Liver (tissue), 9 donors: Measurements from ENCODE around the gene NAPB. TPM values are rescaled to one million over a fixed set of nuclear protein-coding genes. Genes with fewer than 3 reads are reported as not detected.

ENCODE experiments used
- DNase-seq: peaks from one replicate; pipeline ENCODE4 v3.0.0-alpha.2; 2017; ENCODE audit warnings: low spot score
- H3K27ac ChIP-seq, 2 donors: one replicate each; pipeline ENCODE4 v1.7.0; 2013; ENCODE audit warnings: inconsistent platforms in 2 of 2, low read length in 2 of 2, control low read depth in 1 of 2, low read depth in 1 of 2, mild to moderate bottlenecking in 1 of 2
- H3K27me3 ChIP-seq, 4 donors: one replicate each; pipeline versions ENCODE4 v1.6.1 to v1.7.0; 2013; ENCODE audit warnings: low read length in 3 of 4, inconsistent platforms in 1 of 4, mild to moderate bottlenecking in 1 of 4, moderate library complexity in 1 of 4; ENCODE audit not compliant: control insufficient read depth in 4 of 4, insufficient read depth in 4 of 4
- H3K36me3 ChIP-seq, 4 donors: one replicate each; pipeline versions ENCODE4 v1.6.1 to v1.7.0; 2013; ENCODE audit warnings: low read length in 3 of 4, mild to moderate bottlenecking in 3 of 4, low read depth in 1 of 4, moderate library complexity in 1 of 4; ENCODE audit not compliant: control insufficient read depth in 4 of 4, insufficient read depth in 3 of 4
- H3K4me1 ChIP-seq, 4 donors: one replicate each; pipeline versions ENCODE4 v1.6.1 to v1.7.0; 2013; ENCODE audit warnings: low read length in 3 of 4, mild to moderate bottlenecking in 3 of 4, moderate library complexity in 1 of 4; ENCODE audit not compliant: control insufficient read depth in 4 of 4, insufficient read depth in 4 of 4
- H3K4me3 ChIP-seq, 3 donors: one replicate each; pipeline versions ENCODE4 v1.6.1 to v1.7.0; 2013; ENCODE audit warnings: low read length in 3 of 3, control low read depth in 1 of 3, low read depth in 1 of 3, mild to moderate bottlenecking in 1 of 3
- H3K9ac ChIP-seq, 2 donors: one replicate each; pipeline ENCODE4 v1.7.0; 2013; ENCODE audit warnings: low read length in 2 of 2, mild to moderate bottlenecking in 2 of 2, moderate library complexity in 2 of 2, control low read depth in 1 of 2, low read depth in 1 of 2
- H3K9me3 ChIP-seq, 4 donors: one replicate each; pipeline versions ENCODE4 v1.6.1 to v1.7.0; 2013; ENCODE audit warnings: low read length in 3 of 4; ENCODE audit not compliant: control insufficient read depth in 4 of 4
- EGR1 ChIP-seq, 2 donors: IDR thresholded peaks; 2 replicates each; pipeline ENCODE4 v1.6.1; 2016 to 2018; ENCODE audit warnings: antibody characterized with exemption in 2 of 2, low read depth in 2 of 2
- FOXA1 ChIP-seq: IDR thresholded peaks from 2 replicates; pipeline ENCODE4 v1.6.1; 2016; ENCODE audit warnings: antibody characterized with exemption
- GABPA ChIP-seq, 2 donors: IDR thresholded peaks in 1 of 2; conservative IDR thresholded peaks in 1 of 2; 2 replicates each; pipeline ENCODE4 v1.6.1; 2016; ENCODE audit warnings: antibody characterized with exemption in 2 of 2, mild to moderate bottlenecking in 1 of 2, moderate library complexity in 1 of 2
- HNF4A ChIP-seq, 2 donors: conservative IDR thresholded peaks; 2 replicates each; pipeline ENCODE4 v1.6.1; 2016; ENCODE audit warnings: antibody characterized with exemption in 2 of 2, mild to moderate bottlenecking in 2 of 2
- HNF4G ChIP-seq: IDR thresholded peaks from 2 replicates; pipeline ENCODE4 v1.6.1; 2016; ENCODE audit warnings: antibody characterized with exemption
- JUND ChIP-seq, 2 donors: IDR thresholded peaks; 2 replicates each; pipeline ENCODE4 v1.6.1; 2016; ENCODE audit warnings: antibody characterized with exemption in 2 of 2
- NR2F2 ChIP-seq: IDR thresholded peaks from 2 replicates; pipeline ENCODE4 v1.6.1; 2016; ENCODE audit warnings: antibody characterized with exemption
- RAD21 ChIP-seq, 2 donors: IDR thresholded peaks; 2 replicates each; pipeline ENCODE4 v1.6.1; 2016; ENCODE audit warnings: antibody characterized with exemption in 2 of 2, mild to moderate bottlenecking in 2 of 2
- RXRA ChIP-seq, 2 donors: IDR thresholded peaks; 2 replicates each; pipeline ENCODE4 v1.6.1; 2017 to 2018; ENCODE audit warnings: antibody characterized with exemption in 2 of 2, mild to moderate bottlenecking in 1 of 2
- SP1 ChIP-seq: IDR thresholded peaks from 2 replicates; pipeline ENCODE4 v1.6.1; 2018; ENCODE audit warnings: antibody characterized with exemption, mild to moderate bottlenecking
- TAF1 ChIP-seq: conservative IDR thresholded peaks from 2 replicates; pipeline ENCODE4 v1.6.1; 2016; ENCODE audit warnings: antibody characterized with exemption, mild to moderate bottlenecking
- YY1 ChIP-seq: IDR thresholded peaks from 2 replicates; pipeline ENCODE4 v1.6.1; 2016; ENCODE audit warnings: antibody characterized with exemption, mild to moderate bottlenecking
- WGBS: extraction: QIAGEN DNeasy Blood & Tissue Kit; methylation state at CpG from one replicate; pipeline ENCODE4 v1.1.7; 2013; 5-methylcytosine and 5-hydroxymethylcytosine counted together
- polyA plus RNA-seq, 2 donors: library from polyadenylated mRNA; stranded (reverse) in 1 of 2; unstranded in 1 of 2; fragments of 200-250 nt in 1 of 2; fragments of >200 nt in 1 of 2; fragmentation: Nextera tagmentation in 1 of 2; extraction: Ambion mirVana in 1 of 2; gene quantifications; one replicate each; pipeline versions ENCODE4 v1.2.1 to v1.2.3, GENCODE V29; 2013 to 2015
- total RNA-seq, 2 donors: library from RNA; depleted of rRNA; stranded (reverse); fragments of >200 nt; gene quantifications; one replicate each; pipeline ENCODE4 v1.2.3, GENCODE V29; 2014
- TF ChIP-seq, protein P1 (sequence below): IDR thresholded peaks from 2 replicates; pipeline ENCODE4 v1.6.1; 2016; ENCODE audit warnings: antibody characterized with exemption, mild to moderate bottlenecking
- TF ChIP-seq, protein P2 (sequence below): IDR thresholded peaks from 2 replicates; pipeline ENCODE4 v1.6.1; 2016; ENCODE audit warnings: antibody characterized with exemption
- TF ChIP-seq, protein P3 (sequence below): IDR thresholded peaks from 2 replicates; pipeline ENCODE4 v1.6.1; 2016; ENCODE audit warnings: antibody characterized with exemption
- donor health status: healthy.
- donor health status: healthy.
- donor health status: healthy.
- donor health status: healthy.
- donor health status: healthy.

Gene NAPB
- total and polyA plus RNA-seq, 4 donors = 2.4 to 10.6 (median 4.5) TPM

DNA sequence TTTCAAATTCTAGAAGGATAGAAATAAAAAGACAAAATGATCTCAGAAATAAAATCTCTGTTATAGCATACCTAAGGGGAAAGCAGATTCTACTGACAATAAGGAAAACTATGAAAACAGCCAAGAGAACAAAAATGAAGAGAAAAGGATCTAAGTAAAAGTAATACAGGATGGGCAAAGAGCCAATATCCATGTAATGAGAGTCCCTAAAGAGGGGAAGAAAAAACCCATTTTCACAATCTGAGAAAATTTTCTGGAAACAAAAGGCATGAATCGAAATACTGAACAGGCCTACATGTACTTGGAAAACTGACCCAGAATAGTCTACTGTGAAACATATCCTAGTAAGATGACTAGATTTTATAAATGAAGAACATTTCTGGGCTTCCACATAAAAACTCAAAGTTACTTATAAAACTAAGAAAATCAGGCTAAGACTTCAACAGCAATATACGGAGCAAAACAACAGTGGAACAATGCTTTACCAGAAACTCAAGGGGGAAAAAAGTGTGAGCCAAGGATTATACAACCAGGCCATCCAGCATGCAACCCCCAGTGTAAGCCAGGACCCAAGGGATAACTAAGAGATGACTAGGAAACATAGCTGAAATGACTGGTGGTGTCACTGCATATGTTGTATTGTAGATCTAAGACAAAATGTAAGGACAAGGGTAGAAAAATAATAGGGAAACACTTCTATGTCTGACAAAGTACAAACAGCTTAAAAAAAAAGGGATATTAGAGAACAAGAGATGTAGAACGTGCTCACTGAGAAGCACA, 10.2 kb downstream of the NAPB start (continued):
- TF ChIP-seq, protein P1, sequence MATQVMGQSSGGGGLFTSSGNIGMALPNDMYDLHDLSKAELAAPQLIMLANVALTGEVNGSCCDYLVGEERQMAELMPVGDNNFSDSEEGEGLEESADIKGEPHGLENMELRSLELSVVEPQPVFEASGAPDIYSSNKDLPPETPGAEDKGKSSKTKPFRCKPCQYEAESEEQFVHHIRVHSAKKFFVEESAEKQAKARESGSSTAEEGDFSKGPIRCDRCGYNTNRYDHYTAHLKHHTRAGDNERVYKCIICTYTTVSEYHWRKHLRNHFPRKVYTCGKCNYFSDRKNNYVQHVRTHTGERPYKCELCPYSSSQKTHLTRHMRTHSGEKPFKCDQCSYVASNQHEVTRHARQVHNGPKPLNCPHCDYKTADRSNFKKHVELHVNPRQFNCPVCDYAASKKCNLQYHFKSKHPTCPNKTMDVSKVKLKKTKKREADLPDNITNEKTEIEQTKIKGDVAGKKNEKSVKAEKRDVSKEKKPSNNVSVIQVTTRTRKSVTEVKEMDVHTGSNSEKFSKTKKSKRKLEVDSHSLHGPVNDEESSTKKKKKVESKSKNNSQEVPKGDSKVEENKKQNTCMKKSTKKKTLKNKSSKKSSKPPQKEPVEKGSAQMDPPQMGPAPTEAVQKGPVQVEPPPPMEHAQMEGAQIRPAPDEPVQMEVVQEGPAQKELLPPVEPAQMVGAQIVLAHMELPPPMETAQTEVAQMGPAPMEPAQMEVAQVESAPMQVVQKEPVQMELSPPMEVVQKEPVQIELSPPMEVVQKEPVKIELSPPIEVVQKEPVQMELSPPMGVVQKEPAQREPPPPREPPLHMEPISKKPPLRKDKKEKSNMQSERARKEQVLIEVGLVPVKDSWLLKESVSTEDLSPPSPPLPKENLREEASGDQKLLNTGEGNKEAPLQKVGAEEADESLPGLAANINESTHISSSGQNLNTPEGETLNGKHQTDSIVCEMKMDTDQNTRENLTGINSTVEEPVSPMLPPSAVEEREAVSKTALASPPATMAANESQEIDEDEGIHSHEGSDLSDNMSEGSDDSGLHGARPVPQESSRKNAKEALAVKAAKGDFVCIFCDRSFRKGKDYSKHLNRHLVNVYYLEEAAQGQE = no peak
- TF ChIP-seq RAD21 (IDR thresholded peaks at IDR 0.05) = no peak

DNA sequence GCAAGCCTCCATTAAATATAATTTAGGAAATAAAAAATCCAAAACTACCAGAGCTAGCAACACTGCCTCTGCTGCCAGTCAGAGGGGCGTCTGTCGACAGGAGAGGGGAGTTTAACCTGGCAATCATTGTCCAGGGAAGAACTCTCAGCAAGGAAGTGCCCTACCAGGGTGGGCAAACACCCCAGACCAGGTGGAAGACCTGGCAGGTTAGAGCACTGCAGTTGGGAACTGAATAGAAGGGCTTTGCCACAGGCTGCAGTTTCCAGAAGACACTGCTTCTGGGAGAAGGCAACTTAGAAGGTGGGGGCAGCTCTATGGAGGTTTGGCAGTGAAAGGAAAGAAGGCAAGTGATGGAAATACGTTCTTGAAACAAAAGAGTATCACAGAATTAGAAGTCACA, 11.5 kb downstream of the NAPB start:
- H3K36me3 ChIP-seq = no peaks in the 10 kb centered on the region
- TF ChIP-seq, protein P2, sequence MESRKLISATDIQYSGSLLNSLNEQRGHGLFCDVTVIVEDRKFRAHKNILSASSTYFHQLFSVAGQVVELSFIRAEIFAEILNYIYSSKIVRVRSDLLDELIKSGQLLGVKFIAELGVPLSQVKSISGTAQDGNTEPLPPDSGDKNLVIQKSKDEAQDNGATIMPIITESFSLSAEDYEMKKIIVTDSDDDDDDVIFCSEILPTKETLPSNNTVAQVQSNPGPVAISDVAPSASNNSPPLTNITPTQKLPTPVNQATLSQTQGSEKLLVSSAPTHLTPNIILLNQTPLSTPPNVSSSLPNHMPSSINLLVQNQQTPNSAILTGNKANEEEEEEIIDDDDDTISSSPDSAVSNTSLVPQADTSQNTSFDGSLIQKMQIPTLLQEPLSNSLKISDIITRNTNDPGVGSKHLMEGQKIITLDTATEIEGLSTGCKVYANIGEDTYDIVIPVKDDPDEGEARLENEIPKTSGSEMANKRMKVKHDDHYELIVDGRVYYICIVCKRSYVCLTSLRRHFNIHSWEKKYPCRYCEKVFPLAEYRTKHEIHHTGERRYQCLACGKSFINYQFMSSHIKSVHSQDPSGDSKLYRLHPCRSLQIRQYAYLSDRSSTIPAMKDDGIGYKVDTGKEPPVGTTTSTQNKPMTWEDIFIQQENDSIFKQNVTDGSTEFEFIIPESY = no peak
- TF ChIP-seq, protein P3, sequence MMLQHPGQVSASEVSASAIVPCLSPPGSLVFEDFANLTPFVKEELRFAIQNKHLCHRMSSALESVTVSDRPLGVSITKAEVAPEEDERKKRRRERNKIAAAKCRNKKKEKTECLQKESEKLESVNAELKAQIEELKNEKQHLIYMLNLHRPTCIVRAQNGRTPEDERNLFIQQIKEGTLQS = no peak
- TF ChIP-seq YY1 = no peak
- no peak for TF ChIP-seq NR2F2
- TF ChIP-seq FOXA1 = no peak
- TF ChIP-seq EGR1 (IDR thresholded peaks at IDR 0.05; ENCODE audit: low read depth in 2 of 2) = no peak
- TF ChIP-seq SP1 = no peak
- TF ChIP-seq TAF1 = no peak
- TF ChIP-seq RXRA (IDR thresholded peaks at IDR 0.05) = no peak
- TF ChIP-seq HNF4G = no peak
- no peaks in the 10 kb centered on the region for H3K27me3 ChIP-seq
- H3K27ac ChIP-seq = no peak overlapping the region
- no peak for DNase-seq
- peaks cover 3 to 13% (median 9%) of the 10 kb centered on the region in 4 donors for H3K4me1 ChIP-seq
- no peak overlapping the region for H3K9ac ChIP-seq
- WGBS = 95% methylated on average over 3 of the region's 3 CpGs
- no peaks in the 10 kb centered on the region for H3K9me3 ChIP-seq
- no peak overlapping the region for H3K4me3 ChIP-seq

DNA sequence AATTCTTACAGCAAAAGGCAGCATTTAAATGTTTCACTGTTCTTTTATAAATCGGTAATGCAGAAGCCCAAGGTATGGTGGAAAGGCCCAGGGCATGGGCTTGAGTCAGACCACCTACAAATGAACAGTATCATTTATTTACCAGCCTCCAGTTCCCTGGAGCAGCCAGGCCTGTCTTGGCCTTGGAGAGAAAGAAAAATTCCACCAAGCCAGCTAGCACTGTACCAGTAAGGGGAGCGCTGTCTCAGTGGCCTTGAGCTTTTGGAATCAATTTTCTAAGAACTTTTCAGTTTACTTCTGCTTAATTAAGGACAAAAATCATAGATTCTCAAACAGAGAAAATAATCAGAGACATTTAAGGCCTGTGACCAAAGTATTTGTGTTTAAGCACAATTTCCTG, 12.3 kb downstream of the NAPB start:
- no peaks in the 10 kb centered on the region for H3K36me3 ChIP-seq
- H3K4me1 ChIP-seq = peaks cover 3 to 13% (median 9%) of the 10 kb centered on the region in 4 donors
- 97% methylated on average over 2 of the region's 2 CpGs for WGBS
- H3K27me3 ChIP-seq = no peaks in the 10 kb centered on the region
- H3K9ac ChIP-seq = no peak overlapping the region
- H3K4me3 ChIP-seq = no peak overlapping the region
- TF ChIP-seq, protein P3 = no peak
- TF ChIP-seq HNF4A (conservative IDR thresholded peaks at IDR 0.05) (no peak), NR2F2 (no peak), GABPA (IDR thresholded peaks at IDR 0.05 in 1 of 2, conservative IDR thresholded peaks at IDR 0.05 in 1 of 2) (no peak), JUND (IDR thresholded peaks at IDR 0.05) (no peak), YY1 (no peak), RXRA (IDR thresholded peaks at IDR 0.05) (no peak), RAD21 (IDR thresholded peaks at IDR 0.05) (no peak)
- no peak overlapping the region for H3K27ac ChIP-seq
- no peaks in the 10 kb centered on the region for H3K9me3 ChIP-seq
- DNase-seq = no peak
